HEK293T (cell line): ENCODE data around the gene VSTM2B.

Source experiments
- CTCF ChIA-PET: fragments of 350-600 bp; formaldehyde crosslinking; extraction: SDS; loops from one replicate; lab custom pipeline; 2021; ENCODE audit warnings: antibody characterized with exemption, inconsistent platforms; lab: Yijun Ruan, JAX
- POLR2A ChIA-PET: fragments of 350-600 bp; formaldehyde crosslinking; extraction: SDS; loops from one replicate; lab custom pipeline; 2020; ENCODE audit warnings: antibody characterized with exemption, inconsistent platforms; lab: Yijun Ruan, JAX
- DNase-seq: peaks from one replicate; pipeline ENCODE4 v3.0.0; 2012; ENCODE audit warnings: mixed read lengths; ENCODE audit errors: extremely low spot score
- ARNT ChIP-seq: fragments of 450-650 bp; IDR thresholded peaks from 2 replicates; pipeline ENCODE4 v1.6.1; 2017; ENCODE audit warnings: mild to moderate bottlenecking
- BHLHE40 ChIP-seq: fragments of 450-650 bp; IDR thresholded peaks from 2 replicates; pipeline ENCODE4 v1.6.1; 2016; ENCODE audit warnings: mild to moderate bottlenecking, moderate library complexity, borderline replicate concordance
- CTBP1 ChIP-seq: fragments of 450-650 bp; IDR thresholded peaks from 2 replicates; pipeline ENCODE4 v1.6.1; 2016; ENCODE audit warnings: borderline replicate concordance
- ELF4 ChIP-seq: fragments of 450-650 bp; IDR thresholded peaks from 2 replicates; pipeline ENCODE4 v1.6.1; 2017; ENCODE audit warnings: antibody characterized with exemption
- FOXA1 ChIP-seq: fragments of 450-650 bp; IDR thresholded peaks from 2 replicates; pipeline ENCODE4 v1.6.1; 2016; ENCODE audit warnings: mild to moderate bottlenecking
- FOXK2 ChIP-seq: fragments of 450-650 bp; IDR thresholded peaks from 2 replicates; pipeline ENCODE4 v1.6.1; 2016; ENCODE audit warnings: mild to moderate bottlenecking
- FOXM1 ChIP-seq: fragments of 450-650 bp; IDR thresholded peaks from 2 replicates; pipeline ENCODE4 v1.6.1; 2017; ENCODE audit warnings: mild to moderate bottlenecking, borderline replicate concordance
- HDGF ChIP-seq: fragments of 450-650 bp; IDR thresholded peaks from 2 replicates; pipeline ENCODE4 v1.6.1; 2017; ENCODE audit warnings: antibody characterized with exemption, borderline replicate concordance
- L3MBTL2 ChIP-seq: fragments of 450-650 bp; conservative IDR thresholded peaks from 2 replicates; pipeline ENCODE4 v1.6.1; 2016; ENCODE audit warnings: mild to moderate bottlenecking
- LEF1 ChIP-seq: fragments of 450-650 bp; IDR thresholded peaks from 2 replicates; pipeline ENCODE4 v1.6.1; 2017; ENCODE audit warnings: mild to moderate bottlenecking, borderline replicate concordance
- NFRKB ChIP-seq: fragments of 450-650 bp; IDR thresholded peaks from 2 replicates; pipeline ENCODE4 v1.6.1; 2016; ENCODE audit warnings: mild to moderate bottlenecking, moderate library complexity
- PKNOX1 ChIP-seq: fragments of 450-650 bp; IDR thresholded peaks from 2 replicates; pipeline ENCODE4 v1.6.1; 2016
- SP1 ChIP-seq: fragments of 450-650 bp; IDR thresholded peaks from 2 replicates; pipeline ENCODE4 v1.6.1; 2017
- SUZ12 ChIP-seq: fragments of 450-650 bp; IDR thresholded peaks from 2 replicates; pipeline ENCODE4 v1.6.1; 2016; ENCODE audit warnings: mild to moderate bottlenecking
- TARDBP ChIP-seq: fragments of 450-650 bp; IDR thresholded peaks from 2 replicates; pipeline ENCODE4 v1.6.1; 2016
- ZNF384 ChIP-seq: fragments of 450-650 bp; IDR thresholded peaks from 2 replicates; pipeline ENCODE4 v1.6.1; 2016

The VSTM2B gene

GRCh38 chr19:29583196-29583999 lies 57.6 kb downstream of the VSTM2B start:
- DNase-seq: no peak
- POLR2A ChIA-PET: interaction anchor here (0.7 to 1.2 kb wide), 2 partner anchors 13 to 23 kb away, joined by 3 read pairs; partner anchors contain the start of gene POP4
- CTCF ChIA-PET: no interaction called here
- TF ChIP-seq SP1 (no peak), FOXK2 (no peak), PKNOX1 (no peak), FOXM1 (no peak), SUZ12 (no peak), NFRKB (no peak), ELF4 (no peak), LEF1 (no peak), HDGF (no peak), ZNF384 (no peak), CTBP1 (no peak), BHLHE40 (no peak), L3MBTL2 (no peak), TARDBP (no peak)

GRCh38 chr19:29586401-29586800 lies 60.6 kb downstream of the VSTM2B start:
- no peak for TF ChIP-seq ZNF384
- TF ChIP-seq TARDBP: no peak
- CTCF ChIA-PET: no interaction called here
- POLR2A ChIA-PET: interaction anchor here (1.2 kb wide), 1 partner anchor 20 kb away, joined by 3 read pairs; the partner anchor contains the start of gene POP4

GRCh38 chr19:29587059-29587458 lies 61.3 kb downstream of the VSTM2B start:
- no peak for TF ChIP-seq L3MBTL2
- TF ChIP-seq HDGF: no peak
- DNase-seq: no peak
- ChIA-PET POLR2A (no interaction called here), CTCF (no interaction called here)

More at GRCh38 chr19:29586401-29586800, 60.6 kb downstream of the VSTM2B start:
- DNase-seq: no peak

GRCh38 chr19:29587518-29587986 lies 61.8 kb downstream of the VSTM2B start:
- DNase-seq: no peak
- POLR2A ChIA-PET: no interaction called here
- no peak for TF ChIP-seq FOXA1
- no peak for TF ChIP-seq BHLHE40
- no peak for TF ChIP-seq PKNOX1
- no peak for TF ChIP-seq SP1
- TF ChIP-seq TARDBP: no peak
- no peak for TF ChIP-seq CTBP1
- TF ChIP-seq NFRKB: no peak
- no peak for TF ChIP-seq HDGF
- TF ChIP-seq ARNT: no peak
- CTCF ChIA-PET: no interaction called here

GRCh38 chr19:29588095-29588494 lies 62.3 kb downstream of the VSTM2B start:
- ChIA-PET POLR2A (no interaction called here), CTCF (no interaction called here)
- no peak for DNase-seq
- no peak for TF ChIP-seq L3MBTL2
- no peak for TF ChIP-seq BHLHE40
- no peak for TF ChIP-seq FOXA1
- no peak for TF ChIP-seq LEF1
- TF ChIP-seq SUZ12: no peak
- TF ChIP-seq ARNT: no peak
- TF ChIP-seq NFRKB: no peak
- TF ChIP-seq SP1: no peak
- TF ChIP-seq HDGF: no peak
- TF ChIP-seq TARDBP: no peak
- TF ChIP-seq FOXM1: no peak
- TF ChIP-seq PKNOX1: no peak
- TF ChIP-seq CTBP1: no peak
- TF ChIP-seq ZNF384: no peak
- no peak for TF ChIP-seq FOXK2
- TF ChIP-seq ELF4: no peak

- POLR2A ChIA-PET: no interaction called here
- TF ChIP-seq ELF4 (no peak), FOXK2 (no peak), SUZ12 (no peak), SP1 (no peak), ZNF384 (no peak), FOXM1 (no peak), ARNT (no peak), NFRKB (no peak), PKNOX1 (no peak), LEF1 (no peak), FOXA1 (no peak), BHLHE40 (no peak), L3MBTL2 (no peak), CTBP1 (no peak), HDGF (no peak), TARDBP (no peak)
- DNase-seq: no peak
- CTCF ChIA-PET: no interaction called here
Observed at GRCh38 chr19:29590278-29590677, 64.5 kb downstream of the VSTM2B start.
